Anterior cingulate cortex (tissue), 58 donors: Measurements from ENCODE around the gene PTPRO.

Experiments used
- DNase-seq, 58 donors: peaks; one replicate each; lab custom pipeline; 2025; lab: John Stamatoyannopoulos, UW

Gene PTPRO

GRCh38 chr12:15520083-15520482 lies 197.8 kb downstream of the PTPRO start:
- peak in 2 of 58 donors; percentile 3 to 44 for DNase-seq

- DNase-seq = no peak
These were observed 198.5 kb downstream of the PTPRO start for GRCh38 chr12:15520844-15521243.

DNA sequence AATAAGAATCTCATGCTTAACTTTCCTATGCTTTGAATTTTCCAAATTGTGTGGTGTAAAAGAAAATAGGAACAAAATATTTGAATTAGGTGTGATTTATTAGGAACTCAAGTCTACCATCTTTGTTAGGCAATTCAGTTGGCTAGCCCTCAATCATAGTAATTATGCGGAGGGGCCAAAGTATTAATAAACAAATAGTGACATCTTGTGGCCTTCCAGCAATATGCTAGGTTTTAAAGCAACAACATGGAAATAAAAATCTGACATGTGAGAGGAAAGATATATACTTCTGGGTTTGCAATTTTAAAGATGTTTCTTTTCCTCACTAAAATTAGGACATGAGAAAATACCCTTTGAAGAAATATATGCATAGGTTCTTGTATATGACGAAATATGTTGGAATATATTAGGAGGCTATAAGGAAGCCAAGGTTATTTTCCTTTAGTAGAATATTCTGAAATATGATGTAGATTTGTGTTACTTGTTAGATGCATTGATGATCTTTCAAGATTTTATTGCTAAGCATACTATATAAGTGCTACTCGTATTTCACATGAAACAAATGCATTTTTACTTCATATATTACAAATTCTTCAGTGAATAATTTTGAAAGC lies 200.4 kb downstream of the PTPRO start:
- peak in 2 of 58 donors; percentile 7 to 43 for DNase-seq

DNA sequence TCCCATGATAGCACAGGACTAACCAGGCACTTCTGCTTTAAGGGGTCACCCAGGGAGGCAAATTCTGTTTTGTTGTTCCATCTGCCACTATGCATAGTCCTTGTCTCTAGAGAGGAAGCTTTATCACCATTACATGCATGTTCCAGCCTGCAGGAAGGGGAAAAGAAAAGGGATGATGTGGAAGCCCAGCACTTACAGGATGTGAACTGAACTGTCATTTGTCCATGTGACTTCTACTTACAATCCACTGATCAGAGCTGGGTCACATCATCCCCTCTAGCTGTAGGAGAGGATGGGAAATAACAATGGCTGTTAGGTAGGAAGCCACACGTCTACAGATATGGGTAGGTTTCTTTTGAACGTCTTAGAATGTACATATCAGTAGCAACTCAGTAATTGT lies 203.1 kb downstream of the PTPRO start:
- no peak for DNase-seq

- DNase-seq = no peak
These were observed 203.7 kb downstream of the PTPRO start for GRCh38 chr12:15526033-15526432.

DNA sequence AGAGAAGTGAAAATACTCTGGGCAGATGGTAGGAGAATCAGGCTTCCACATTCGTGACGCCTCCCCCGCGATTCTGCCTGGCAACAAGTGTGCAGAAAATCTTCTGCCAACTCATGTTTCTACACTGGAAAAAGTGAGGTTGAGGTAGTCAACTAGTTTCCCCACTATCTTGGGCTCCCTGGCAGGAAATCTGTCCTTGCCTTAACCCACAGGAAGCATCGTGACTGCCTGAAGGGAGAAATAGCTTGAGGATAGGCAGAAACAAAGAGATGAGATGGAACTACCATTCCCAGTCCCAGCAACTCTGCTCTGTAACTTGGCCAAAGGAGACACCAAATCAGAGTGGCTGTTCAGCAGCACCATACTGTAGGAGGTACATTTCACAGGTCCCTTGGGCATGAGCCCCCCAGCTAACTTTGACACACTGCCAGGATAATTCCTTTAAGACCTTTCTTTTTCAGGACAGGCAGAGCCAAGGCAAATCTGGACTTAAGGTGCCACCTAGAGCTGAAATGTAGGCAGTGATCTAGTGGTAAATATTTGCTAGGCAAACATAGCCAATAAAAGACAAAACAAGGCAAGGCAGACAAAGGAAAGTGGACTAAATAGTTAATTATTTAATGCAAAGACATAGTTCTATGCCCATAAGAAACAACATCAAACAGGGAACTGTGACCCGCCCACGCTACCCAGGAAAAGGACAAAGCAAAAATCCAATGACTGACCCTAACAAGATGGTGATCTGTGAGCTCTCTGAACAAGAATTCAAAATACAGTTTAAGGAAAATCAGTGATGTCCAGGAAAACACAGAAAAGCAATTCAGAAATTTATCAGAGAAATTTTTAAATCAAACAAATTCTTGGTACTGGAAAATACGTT lies 205.1 kb downstream of the PTPRO start:
- DNase-seq = peak in 42 of 58 donors; percentile 3 to 72 (median 25)

DNA sequence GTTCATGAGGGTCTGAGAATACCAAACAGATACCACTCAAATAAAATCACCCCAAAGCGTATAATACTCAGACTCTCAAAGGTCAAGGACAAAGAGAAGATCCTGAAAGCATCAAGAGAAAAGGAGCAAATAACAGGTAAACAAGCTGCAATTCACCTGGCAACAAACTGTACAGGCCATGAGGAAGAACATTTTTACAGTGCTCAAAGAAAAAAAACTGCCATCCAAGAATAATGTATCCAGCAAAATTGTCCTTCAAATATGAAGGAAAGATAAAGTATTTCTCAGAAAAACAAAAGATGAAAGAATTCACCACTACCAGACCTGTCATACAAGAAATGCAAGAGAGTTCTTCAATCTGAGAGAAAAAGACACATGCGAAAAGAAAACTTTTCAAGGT lies 206.4 kb downstream of the PTPRO start:
- DNase-seq = no peak

GRCh38 chr12:15530361-15530760 lies 208.1 kb downstream of the PTPRO start:
- DNase-seq = no peak

DNA sequence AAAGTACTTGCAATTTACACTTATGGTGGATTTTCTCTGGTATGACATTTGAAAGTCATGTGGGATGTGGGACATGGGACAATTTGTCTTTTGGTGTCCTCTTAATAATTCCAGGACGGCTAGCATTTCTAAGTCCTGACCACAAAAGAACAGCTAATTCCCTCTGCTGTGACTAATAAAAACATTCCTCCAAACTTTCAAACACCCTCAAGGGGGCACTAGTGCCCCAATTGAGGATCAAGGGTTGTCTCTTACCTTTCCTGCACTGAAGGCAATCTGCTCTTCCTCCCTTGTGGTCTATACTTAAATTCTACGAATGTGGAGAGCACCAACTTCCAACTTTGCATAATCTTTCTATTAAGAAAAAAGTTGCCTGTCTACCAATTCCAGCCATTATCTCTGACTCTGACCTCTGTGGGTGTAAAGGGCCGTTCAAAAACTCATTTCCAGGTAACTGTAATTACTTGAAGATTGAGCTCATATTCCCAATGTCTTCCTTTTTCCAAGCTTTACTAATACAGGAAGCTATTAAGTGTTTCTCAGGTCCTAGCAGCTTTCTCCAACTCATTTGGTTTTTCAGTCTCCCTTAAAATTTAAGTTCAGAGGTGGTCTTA lies 210.2 kb downstream of the PTPRO start:
- peak in 6 of 58 donors; percentile 1 to 27 (median 6) for DNase-seq

- DNase-seq = peak in 1 of 58 donors; percentile 25
These were observed 212.0 kb downstream of the PTPRO start for GRCh38 chr12:15534322-15534721.

DNA sequence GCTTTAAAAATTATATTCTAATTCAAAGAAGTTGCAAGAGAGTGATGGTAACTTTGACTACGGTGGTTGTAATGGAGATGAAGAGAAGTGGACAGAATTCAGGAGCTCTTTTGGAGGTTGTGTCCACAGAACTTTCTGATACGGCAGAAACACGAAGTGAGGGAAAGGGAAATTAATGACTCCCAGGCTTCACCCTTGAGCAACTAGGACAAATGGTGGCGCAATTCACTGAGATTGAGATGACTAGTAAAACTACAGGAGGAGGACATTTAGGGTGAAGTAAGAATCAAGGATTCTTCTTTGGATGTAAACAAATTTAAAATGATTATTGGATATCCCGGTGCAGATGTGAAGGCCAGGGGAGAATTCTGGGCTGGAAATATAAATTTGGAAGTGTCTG lies 212.6 kb downstream of the PTPRO start:
- DNase-seq = no peak

DNA sequence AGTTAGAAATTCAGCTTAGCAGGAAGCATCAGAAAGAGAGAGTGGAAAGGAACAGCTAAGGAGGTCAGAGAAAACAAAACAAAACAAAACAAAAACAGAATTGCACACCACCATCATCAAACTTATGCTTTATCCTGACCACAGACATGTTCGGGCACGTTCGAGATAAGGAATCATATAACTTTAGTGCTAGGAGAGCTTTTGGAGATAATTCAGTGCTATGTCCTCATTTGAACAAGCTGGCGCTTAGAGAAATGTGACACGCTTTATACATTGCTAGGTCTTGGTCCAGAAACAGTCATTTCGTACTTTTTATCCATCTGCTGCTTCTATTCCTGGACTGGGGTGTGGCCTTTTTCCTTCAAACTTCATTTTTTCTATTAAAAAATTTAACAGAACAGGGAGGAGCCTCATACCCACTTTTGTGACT lies 213.1 kb downstream of the PTPRO start:
- no peak for DNase-seq

DNA sequence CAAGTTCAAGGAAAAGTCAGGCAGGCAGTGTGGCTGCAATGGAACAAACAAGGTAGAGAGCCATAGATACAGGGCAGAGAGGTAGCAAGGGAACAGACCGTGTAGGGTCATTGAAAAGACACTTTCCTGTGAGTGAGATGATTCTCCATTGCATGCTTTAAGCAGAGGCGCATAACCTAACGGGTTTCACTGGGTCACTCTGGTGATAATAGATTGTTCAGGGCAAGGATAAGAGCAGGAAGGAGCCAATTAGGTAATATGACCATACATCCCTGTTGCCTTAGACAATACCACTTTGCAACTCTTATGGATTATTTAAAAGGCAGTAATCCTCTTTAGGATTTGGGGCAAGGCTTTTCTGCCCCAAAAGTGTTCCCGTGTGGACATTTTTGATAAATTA lies 214.1 kb downstream of the PTPRO start:
- no peak for DNase-seq

GRCh38 chr12:15538881-15539280 lies 216.6 kb downstream of the PTPRO start:
- no peak for DNase-seq

DNA sequence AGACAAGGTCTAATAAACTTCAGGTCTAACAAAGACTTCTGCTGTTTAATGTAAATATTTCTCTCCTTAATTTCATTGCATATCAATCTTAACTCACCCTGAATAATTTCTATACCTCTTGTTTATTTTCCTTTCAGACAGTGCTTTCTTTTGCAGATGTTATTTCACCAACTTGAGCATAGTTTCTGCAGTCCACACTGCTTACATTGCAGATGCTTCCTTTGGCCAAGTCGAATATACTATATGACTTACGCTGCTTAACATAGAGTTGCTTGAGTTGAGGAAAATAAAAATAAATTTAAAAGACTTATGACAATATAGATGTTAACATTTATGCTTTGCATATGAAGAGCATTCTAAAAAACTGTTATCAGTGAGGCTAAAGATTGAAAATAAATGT lies 217.7 kb downstream of the PTPRO start:
- no peak for DNase-seq

DNA sequence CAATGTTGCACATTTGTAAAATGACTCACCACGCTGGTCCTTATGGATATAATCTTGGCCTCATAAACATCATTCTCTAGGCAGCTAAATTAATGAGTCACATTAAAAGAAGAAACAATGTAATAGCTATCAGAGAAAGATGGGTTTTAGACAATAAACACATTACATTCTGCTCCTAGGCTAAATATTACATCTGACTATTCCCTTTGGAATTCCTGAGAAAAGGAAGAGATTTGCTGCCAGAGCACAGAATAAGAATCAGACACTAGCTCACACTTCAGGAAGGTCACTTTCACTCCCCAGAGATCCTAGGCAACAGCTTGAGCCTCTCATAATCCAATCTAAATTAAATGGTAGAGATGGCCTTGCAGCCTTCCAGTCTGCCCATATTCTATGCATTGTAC lies 218.2 kb downstream of the PTPRO start:
- no peak for DNase-seq

DNA sequence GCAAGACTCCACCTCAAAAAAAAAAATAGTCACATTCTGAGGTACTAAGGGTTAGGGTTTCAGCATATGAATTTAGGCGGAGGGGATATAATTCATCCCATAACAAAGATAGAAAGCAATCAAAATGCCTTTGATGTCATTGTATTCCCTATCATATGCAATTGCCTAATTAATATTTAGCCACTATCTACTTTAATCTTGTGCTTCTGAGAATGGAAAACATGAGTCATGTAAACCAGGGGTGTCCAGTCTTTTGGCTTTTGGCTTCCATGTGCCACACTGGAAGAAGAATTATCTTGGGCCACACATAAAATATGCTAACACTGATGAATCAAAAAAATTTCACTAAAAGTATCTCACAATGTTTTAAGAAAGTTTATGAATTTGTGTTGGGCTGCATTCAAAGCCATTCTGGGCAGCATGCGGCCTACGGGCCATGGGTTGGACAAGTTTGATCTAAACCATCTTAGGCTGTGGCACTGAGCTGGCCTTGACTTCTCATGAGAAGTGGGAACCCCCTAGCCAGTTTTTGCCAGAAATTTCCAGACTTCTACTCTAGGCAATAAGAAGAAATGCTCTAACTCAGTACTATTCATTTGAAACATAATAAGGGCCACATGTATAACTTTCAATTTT lies 219.8 kb downstream of the PTPRO start:
- no peak for DNase-seq

- DNase-seq = no peak
These were observed 221.0 kb downstream of the PTPRO start for GRCh38 chr12:15543347-15543746.

- DNase-seq = no peak
These were observed 222.3 kb downstream of the PTPRO start for GRCh38 chr12:15544589-15544988.

DNA sequence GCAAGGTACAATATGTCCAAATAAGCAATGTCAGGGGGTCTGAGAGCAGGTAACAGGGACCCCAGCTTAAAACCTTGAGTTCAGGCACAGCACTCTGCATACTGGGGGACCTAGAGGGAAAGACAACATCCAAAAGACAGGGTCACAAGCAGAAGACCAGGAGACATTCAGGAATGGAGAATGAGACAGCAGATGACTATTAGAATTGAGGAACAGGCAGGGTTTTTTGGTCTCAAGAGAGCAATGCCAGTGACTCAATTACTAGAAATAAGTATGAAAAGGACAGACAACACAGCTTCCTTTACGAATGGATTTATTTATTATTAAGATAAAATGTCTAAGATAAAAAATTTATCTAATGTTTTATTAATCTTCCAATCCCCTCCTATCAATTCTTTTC lies 223.0 kb downstream of the PTPRO start:
- no peak for DNase-seq

DNA sequence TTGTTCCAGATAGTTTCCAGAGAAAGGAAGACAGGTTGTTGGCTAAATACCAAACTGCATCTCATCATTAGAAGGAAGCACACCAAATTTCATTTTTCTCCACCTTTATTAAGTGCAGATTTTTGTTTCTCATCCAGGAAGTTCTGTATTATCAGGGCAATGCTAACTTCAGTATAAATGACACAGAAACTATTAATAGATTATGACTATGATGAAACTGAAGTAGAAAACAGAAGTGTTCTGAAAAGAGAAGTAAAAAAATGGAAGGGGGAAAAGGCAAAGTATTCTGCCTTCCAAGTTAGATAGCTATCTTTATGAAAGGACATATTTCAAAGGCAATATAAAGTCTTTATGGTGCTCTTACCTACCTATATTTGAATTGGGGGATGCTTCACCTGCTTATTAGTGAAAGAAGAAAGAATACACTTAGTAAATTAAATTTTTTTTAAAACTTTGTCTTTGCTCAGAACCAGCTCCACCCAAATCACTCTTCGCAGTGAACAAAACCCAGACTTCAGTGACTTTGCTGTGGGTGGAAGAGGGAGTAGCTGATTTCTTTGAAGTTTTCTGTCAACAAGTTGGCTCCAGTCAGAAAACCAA lies 223.9 kb downstream of the PTPRO start:
- DNase-seq = no peak
